Neuronal stem cell (in vitro differentiated cells): ENCODE results near the gene CNTNAP2.

Experiments
- DNase-seq: peaks from one replicate; pipeline ENCODE4 v3.0.0-alpha.2; 2013; ENCODE audit warnings: low spot score
- H2AFZ ChIP-seq: one replicate; pipeline ENCODE4 v1.6.1; 2013; ENCODE audit warnings: mild to moderate bottlenecking, low read length, inconsistent platforms
- H2AK5ac ChIP-seq: 2 replicates; pipeline ENCODE4 v1.6.1; 2013; ENCODE audit warnings: low read depth, mild to moderate bottlenecking, inconsistent platforms, low read length, moderate library complexity, mixed read lengths
- H2BK120ac ChIP-seq: 2 replicates; pipeline ENCODE4 v1.6.1; 2013; ENCODE audit warnings: low read depth, mild to moderate bottlenecking, inconsistent platforms, low read length, moderate library complexity, mixed read lengths
- H2BK12ac ChIP-seq: one replicate; pipeline ENCODE4 v1.6.1; 2013; ENCODE audit warnings: low read length, inconsistent platforms
- H2BK15ac ChIP-seq: 2 replicates; pipeline ENCODE4 v1.6.1; 2013; ENCODE audit warnings: mild to moderate bottlenecking, low read length, inconsistent platforms, mixed read lengths
- H2BK5ac ChIP-seq: one replicate; pipeline ENCODE4 v1.6.1; 2013; ENCODE audit warnings: inconsistent platforms, mild to moderate bottlenecking, low read length, moderate library complexity
- H3K14ac ChIP-seq: one replicate; pipeline ENCODE4 v1.6.1; 2013; ENCODE audit warnings: low read length, inconsistent platforms
- H3K18ac ChIP-seq: 2 replicates; pipeline ENCODE4 v1.6.1; 2013; ENCODE audit warnings: low read length, inconsistent platforms
- H3K23ac ChIP-seq: 2 replicates; pipeline ENCODE4 v1.6.1; 2013; ENCODE audit warnings: low read depth, mild to moderate bottlenecking, mixed read lengths, low read length, inconsistent platforms; ENCODE audit not compliant: poor library complexity
- H3K27ac ChIP-seq: replicated peaks from 3 replicates; pipeline ENCODE4 v1.5.1; 2013; ENCODE audit warnings: low read length, inconsistent platforms
- H3K27me3 ChIP-seq, 3 experiments: 2 replicates each; pipeline ENCODE4 v1.6.1; 2013; ENCODE audit warnings: low read length in 3 of 3, mild to moderate bottlenecking in 2 of 3, inconsistent platforms in 1 of 3, low read depth in 1 of 3, mixed read lengths in 1 of 3, moderate library complexity in 1 of 3; ENCODE audit not compliant: control insufficient read depth in 3 of 3, insufficient read depth in 3 of 3
- H3K36me3 ChIP-seq, 2 donors: replicated peaks in 1 of 2; 2 replicates each; pipeline ENCODE4 v1.6.1; 2013; ENCODE audit warnings: low read length in 2 of 2; ENCODE audit not compliant: control insufficient read depth in 2 of 2, insufficient read depth in 2 of 2
- H3K4ac ChIP-seq: 2 replicates; pipeline ENCODE4 v1.6.1; 2013; ENCODE audit warnings: inconsistent platforms, mild to moderate bottlenecking, low read length, moderate library complexity
- H3K4me1 ChIP-seq, 2 donors: 1 replicate in 1 of 2; 2 replicates in 1 of 2; pipeline ENCODE4 v1.6.1; 2013; ENCODE audit warnings: low read length in 2 of 2, low read depth in 1 of 2; ENCODE audit not compliant: control insufficient read depth in 2 of 2, insufficient read depth in 1 of 2
- H3K4me2 ChIP-seq: one replicate; pipeline ENCODE4 v1.6.1; 2013; ENCODE audit warnings: mild to moderate bottlenecking, low read length, inconsistent platforms; ENCODE audit not compliant: insufficient read depth, poor library complexity, severe bottlenecking
- H3K4me3 ChIP-seq, 2 donors: 2 replicates each; pipeline ENCODE4 v1.5.1; 2013; ENCODE audit warnings: low read length in 2 of 2, mild to moderate bottlenecking in 2 of 2, inconsistent platforms in 1 of 2, moderate library complexity in 1 of 2
- H3K79me1 ChIP-seq: one replicate; pipeline ENCODE4 v1.6.1; 2013; ENCODE audit warnings: low read depth, mild to moderate bottlenecking, inconsistent platforms, low read length, moderate library complexity
- H3K9ac ChIP-seq: one replicate; pipeline ENCODE4 v1.6.1; 2013; ENCODE audit warnings: mild to moderate bottlenecking, low read depth, low read length, inconsistent platforms; ENCODE audit not compliant: poor library complexity
- H3K9me3 ChIP-seq, 2 donors: replicated peaks in 1 of 2; 2 replicates each; pipeline versions ENCODE3 to v1.6.1; 2013; ENCODE audit warnings: low read length in 2 of 2, mild to moderate bottlenecking in 2 of 2, inconsistent platforms in 1 of 2, low read depth in 1 of 2, mixed read lengths in 1 of 2, moderate library complexity in 1 of 2; ENCODE audit not compliant: control insufficient read depth in 2 of 2, insufficient read depth in 1 of 2
- H4K8ac ChIP-seq: one replicate; pipeline ENCODE4 v1.6.1; 2013; ENCODE audit warnings: low read depth, mild to moderate bottlenecking, inconsistent platforms, low read length, moderate library complexity
- H4K91ac ChIP-seq: one replicate; pipeline ENCODE4 v1.6.1; 2013; ENCODE audit warnings: low read length, low read depth, mild to moderate bottlenecking, inconsistent platforms; ENCODE audit not compliant: poor library complexity
- WGBS, 2 donors: extraction: QIAGEN DNeasy Blood & Tissue Kit; methylation state at CpG; one replicate each; pipeline ENCODE4 v1.1.7; 2013; ENCODE audit warnings: missing lambda C conversion rate in 2 of 2, mixed read lengths in 1 of 2; ENCODE audit not compliant: insufficient read length in 2 of 2, insufficient replicate concordance in 1 of 2; ENCODE audit errors: extremely low coverage in 2 of 2; 5-methylcytosine and 5-hydroxymethylcytosine counted together

Gene CNTNAP2

GRCh38 chr7:147990942-147991341 is 1874.3 kb downstream of the CNTNAP2 start:
- no peaks in the 10 kb centered on the region for H3K4me1 ChIP-seq
- WGBS, 2 donors, result no CpG with 5 or more reads among the region's 2 CpGs
- no peaks in the 10 kb centered on the region for H3K79me1 ChIP-seq
- no peak overlapping the region for H4K8ac ChIP-seq
- H4K91ac ChIP-seq, result no peak overlapping the region
- no peak overlapping the region for H2BK15ac ChIP-seq
- H3K9ac ChIP-seq, result no peak overlapping the region
- no peaks in the 10 kb centered on the region for H3K27me3 ChIP-seq
- H3K23ac ChIP-seq, result no peak overlapping the region
- no peaks in the 10 kb centered on the region for H3K36me3 ChIP-seq
- no peak overlapping the region for H3K4me3 ChIP-seq
- no peak overlapping the region for H2AFZ ChIP-seq
- H3K14ac ChIP-seq, result no peak overlapping the region
- H2BK5ac ChIP-seq, result no peak overlapping the region
- no peak overlapping the region for H2AK5ac ChIP-seq
- H3K27ac ChIP-seq, result no peak overlapping the region
- no peak overlapping the region for H3K18ac ChIP-seq
- no peak overlapping the region for H2BK120ac ChIP-seq
- no peak overlapping the region for H3K4me2 ChIP-seq
- H3K9me3 ChIP-seq, result peaks cover 0 to 4% of the 10 kb centered on the region in 2 donors
- DNase-seq, result no peak
- H2BK12ac ChIP-seq, result no peak overlapping the region
- H3K4ac ChIP-seq, result no peak overlapping the region

GRCh38 chr7:147992698-147993097 is 1876.1 kb downstream of the CNTNAP2 start:
- Histone ChIP-seq H2BK5ac (no peak overlapping the region), H3K14ac (no peak overlapping the region), H3K4me2 (no peak overlapping the region), H2AFZ (no peak overlapping the region), H3K27me3 (no peaks in the 10 kb centered on the region), H2BK120ac (no peak overlapping the region), H4K8ac (no peak overlapping the region), H4K91ac (no peak overlapping the region), H3K9ac (no peak overlapping the region), H3K18ac (no peak overlapping the region), H2BK12ac (no peak overlapping the region), H2AK5ac (no peak overlapping the region), H3K36me3 (no peaks in the 10 kb centered on the region), H3K27ac (no peak overlapping the region), H3K4me1 (no peaks in the 10 kb centered on the region), H3K4me3 (no peak overlapping the region), H3K79me1 (no peaks in the 10 kb centered on the region), H3K9me3 (peaks cover 0 to 4% of the 10 kb centered on the region in 2 donors), H3K4ac (no peak overlapping the region), H2BK15ac (no peak overlapping the region), H3K23ac (no peak overlapping the region)
- WGBS, 2 donors, result no CpG with 5 or more reads among the region's 2 CpGs
- no peak for DNase-seq

- Histone ChIP-seq H3K4ac (no peak overlapping the region), H3K79me1 (no peaks in the 10 kb centered on the region), H4K8ac (no peak overlapping the region), H3K27ac (no peak overlapping the region), H4K91ac (no peak overlapping the region), H3K9ac (no peak overlapping the region), H3K18ac (no peak overlapping the region), H2BK120ac (no peak overlapping the region), H3K36me3 (no peaks in the 10 kb centered on the region), H3K14ac (no peak overlapping the region), H3K4me2 (no peak overlapping the region), H3K4me1 (no peaks in the 10 kb centered on the region), H2BK15ac (no peak overlapping the region), H2BK12ac (no peak overlapping the region), H2AK5ac (no peak overlapping the region), H3K9me3 (no peaks in the 10 kb centered on the region), H3K4me3 (no peak overlapping the region), H2AFZ (no peak overlapping the region), H3K27me3 (no peaks in the 10 kb centered on the region), H2BK5ac (no peak overlapping the region), H3K23ac (no peak overlapping the region)
- no peak for DNase-seq
- WGBS, 2 donors, result no CpG with 5 or more reads among the region's 10 CpGs
Observed at GRCh38 chr7:147997636-147998035, 1881.0 kb downstream of the CNTNAP2 start.

GRCh38 chr7:147999962-148000361 is 1883.4 kb downstream of the CNTNAP2 start:
- no peak overlapping the region for H4K91ac ChIP-seq
- H4K8ac ChIP-seq, result no peak overlapping the region
- no peak overlapping the region for H3K18ac ChIP-seq
- H2BK120ac ChIP-seq, result no peak overlapping the region
- no peaks in the 10 kb centered on the region for H3K4me1 ChIP-seq
- H3K4ac ChIP-seq, result no peak overlapping the region
- H2BK5ac ChIP-seq, result no peak overlapping the region
- no peak overlapping the region for H2BK15ac ChIP-seq
- no peak overlapping the region for H2AK5ac ChIP-seq
- no peaks in the 10 kb centered on the region for H3K79me1 ChIP-seq
- H2AFZ ChIP-seq, result no peak overlapping the region
- H3K23ac ChIP-seq, result no peak overlapping the region
- no peak overlapping the region for H3K4me2 ChIP-seq
- no peak for DNase-seq
- no peaks in the 10 kb centered on the region for H3K9me3 ChIP-seq
- no CpG with 5 or more reads among the region's 4 CpGs for WGBS, 2 donors
- no peaks in the 10 kb centered on the region for H3K27me3 ChIP-seq
- no peak overlapping the region for H3K4me3 ChIP-seq
- H3K27ac ChIP-seq, result no peak overlapping the region
- no peaks in the 10 kb centered on the region for H3K36me3 ChIP-seq
- no peak overlapping the region for H3K9ac ChIP-seq
- H2BK12ac ChIP-seq, result no peak overlapping the region
- H3K14ac ChIP-seq, result no peak overlapping the region
